MV-4-11 (cell line): ENCODE measurements around the gene PRLHR.
"Not testable (repeated sequence)": the region's sequence is repeated elsewhere in the genome, so short reads cannot be mapped to it uniquely, and the experiment has no call there.

Experiments used
- DNase-seq: peaks from one replicate; lab custom pipeline; 2025; lab: John Stamatoyannopoulos, UW

Gene PRLHR

GRCh38 chr10:118595598-118596425 is at the start of gene PRLHR:
Gene PRLHR (minus strand): TSS chr10:118595648. CDS start chr10:118595244, 404 bp downstream.
- no peak for DNase-seq

GRCh38 chr10:118642228-118642627 is 46.8 kb upstream of the PRLHR start:
- DNase-seq = no peak

GRCh38 chr10:118638680-118639079 is 43.2 kb upstream of the PRLHR start:
- DNase-seq = no peak

GRCh38 chr10:118635674-118636402 is 40.4 kb upstream of the PRLHR start:
- no peak for DNase-seq

GRCh38 chr10:118633786-118634185 is 38.3 kb upstream of the PRLHR start:
- DNase-seq = no peak

- DNase-seq = no peak
These were observed 33.8 kb upstream of the PRLHR start for GRCh38 chr10:118629211-118629610.

GRCh38 chr10:118628397-118628796 is 32.9 kb upstream of the PRLHR start:
- DNase-seq = no peak

GRCh38 chr10:118626953-118627352 is 31.5 kb upstream of the PRLHR start:
- DNase-seq = no peak

GRCh38 chr10:118625504-118625903 is 30.1 kb upstream of the PRLHR start:
- DNase-seq = no peak

- DNase-seq = no peak
These were observed 29.3 kb upstream of the PRLHR start for GRCh38 chr10:118624747-118625146.

GRCh38 chr10:118621304-118621942 is 26.0 kb upstream of the PRLHR start:
- no peak for DNase-seq

- DNase-seq = not testable (repeated sequence)
These were observed 18.4 kb upstream of the PRLHR start for GRCh38 chr10:118613863-118614262.

- DNase-seq = no peak
These were observed 15.1 kb upstream of the PRLHR start for GRCh38 chr10:118610577-118610976.

- no peak for DNase-seq
These were observed 12.4 kb upstream of the PRLHR start for GRCh38 chr10:118607768-118608354.

- DNase-seq = no peak
These were observed 10.2 kb upstream of the PRLHR start for GRCh38 chr10:118605694-118606093.

GRCh38 chr10:118596426-118597124 is 1.1 kb upstream of the PRLHR start:
- DNase-seq = no peak

- no peak for DNase-seq
These were observed 406 bp downstream of the PRLHR start for GRCh38 chr10:118595064-118595420.

- DNase-seq = no peak
These were observed 920 bp downstream of the PRLHR start for GRCh38 chr10:118594392-118595063.

- no peak for DNase-seq
These were observed 2.6 kb downstream of the PRLHR start for GRCh38 chr10:118592675-118593330.

GRCh38 chr10:118590334-118590733 is 5.1 kb downstream of the PRLHR start:
- DNase-seq = no peak
